Small intestine (tissue), 7 donors: Measurements from ENCODE around the gene SACS. TPM values are rescaled to one million over a fixed set of nuclear protein-coding genes. Genes with fewer than 3 reads are reported as not detected.

ENCODE experiments used
- DNase-seq, 2 donors: peaks; one replicate each; pipeline versions ENCODE4 v3.0.0 to v3.0.0-alpha.2; 2013
- FAIRE-seq: peaks from 2 replicates; lab custom pipeline; 2012; peaks lifted over from hg19 to GRCh38; lab: Jason Lieb, UNC
- H3K27ac ChIP-seq, 3 donors: one replicate each; pipeline ENCODE4 v1.5.1; 2013; ENCODE audit warnings: low read length in 2 of 3, mild to moderate bottlenecking in 2 of 3, control low read depth in 1 of 3, inconsistent platforms in 1 of 3, low read depth in 1 of 3, moderate library complexity in 1 of 3
- H3K27me3 ChIP-seq, 3 donors: one replicate each; pipeline ENCODE4 v1.6.1; 2013; ENCODE audit warnings: low read length in 3 of 3, inconsistent platforms in 1 of 3; ENCODE audit not compliant: control insufficient read depth in 3 of 3, insufficient read depth in 3 of 3
- H3K36me3 ChIP-seq, 3 donors: one replicate each; pipeline ENCODE4 v1.6.1; 2013; ENCODE audit warnings: low read length in 3 of 3, inconsistent platforms in 1 of 3, low read depth in 1 of 3, mild to moderate bottlenecking in 1 of 3, moderate library complexity in 1 of 3; ENCODE audit not compliant: control insufficient read depth in 3 of 3, insufficient read depth in 2 of 3
- H3K4me1 ChIP-seq, 3 donors: one replicate each; pipeline ENCODE4 v1.6.1; 2013; ENCODE audit warnings: low read length in 2 of 3, inconsistent platforms in 1 of 3, low read depth in 1 of 3, mild to moderate bottlenecking in 1 of 3, moderate library complexity in 1 of 3; ENCODE audit not compliant: control insufficient read depth in 3 of 3, insufficient read depth in 2 of 3
- H3K4me3 ChIP-seq, 3 donors: one replicate each; pipeline ENCODE4 v1.5.1; 2013; ENCODE audit warnings: low read length in 3 of 3, control low read depth in 1 of 3, inconsistent platforms in 1 of 3, low read depth in 1 of 3, mild to moderate bottlenecking in 1 of 3, moderate library complexity in 1 of 3
- H3K9me3 ChIP-seq, 2 donors: one replicate each; pipeline ENCODE4 v1.6.1; 2013; ENCODE audit warnings: low read depth in 1 of 2, low read length in 1 of 2; ENCODE audit not compliant: control insufficient read depth in 2 of 2, insufficient read depth in 1 of 2
- WGBS, 3 donors: extraction: QIAGEN DNeasy Blood & Tissue Kit; methylation state at CpG; one replicate each; pipeline ENCODE4 v1.1.7; 2013; 5-methylcytosine and 5-hydroxymethylcytosine counted together
- polyA plus RNA-seq, 4 donors: library from polyadenylated mRNA; stranded (reverse) in 3 of 4; unstranded in 1 of 4; fragments of 200-250 nt in 3 of 4; fragments of 120-200 nt in 1 of 4; gene quantifications; one replicate each; pipeline versions ENCODE4 v1.2.1 to v1.2.3, GENCODE V29; 2013
- donor health status: healthy with polysubstance abuse.
- donor health status: control.
- donor health status: control.
- donor health status: Bipolar disorder and iron deficiency.
- donor health status: healthy.

The SACS gene
- polyA plus RNA-seq, 4 donors: 0.67 to 2.7 (median 1.1) TPM

GRCh38 chr13:23461544-23461943 lies 28.0 kb upstream of the SACS start:
- H3K4me3 ChIP-seq: no peak overlapping the region
- DNase-seq: no peak
- H3K36me3 ChIP-seq: no peaks in the 10 kb centered on the region
- WGBS, 3 donors: 70 to 84% (median 75%) methylated on average over 3 of the region's 3 CpGs
- no peak overlapping the region for H3K27ac ChIP-seq
- FAIRE-seq: no peak
- peaks cover 0 to 4% (median 0%) of the 10 kb centered on the region in 3 donors for H3K4me1 ChIP-seq
- peaks cover 0 to 7% (median 0%) of the 10 kb centered on the region in 3 donors for H3K27me3 ChIP-seq
- H3K9me3 ChIP-seq: no peaks in the 10 kb centered on the region

- WGBS, 3 donors: 90 to 95% (median 91%) methylated on average over 5 of the region's 5 CpGs
- no peak overlapping the region for H3K4me3 ChIP-seq
- no peaks in the 10 kb centered on the region for H3K9me3 ChIP-seq
- peaks cover 0 to 2% (median 0%) of the 10 kb centered on the region in 3 donors for H3K4me1 ChIP-seq
- no peak for DNase-seq
- no peak for FAIRE-seq
- no peak overlapping the region for H3K27ac ChIP-seq
- H3K27me3 ChIP-seq: peaks cover 0 to 4% (median 0%) of the 10 kb centered on the region in 3 donors
- no peaks in the 10 kb centered on the region for H3K36me3 ChIP-seq
These were observed 27.4 kb upstream of the SACS start for GRCh38 chr13:23460921-23461320.

DNA sequence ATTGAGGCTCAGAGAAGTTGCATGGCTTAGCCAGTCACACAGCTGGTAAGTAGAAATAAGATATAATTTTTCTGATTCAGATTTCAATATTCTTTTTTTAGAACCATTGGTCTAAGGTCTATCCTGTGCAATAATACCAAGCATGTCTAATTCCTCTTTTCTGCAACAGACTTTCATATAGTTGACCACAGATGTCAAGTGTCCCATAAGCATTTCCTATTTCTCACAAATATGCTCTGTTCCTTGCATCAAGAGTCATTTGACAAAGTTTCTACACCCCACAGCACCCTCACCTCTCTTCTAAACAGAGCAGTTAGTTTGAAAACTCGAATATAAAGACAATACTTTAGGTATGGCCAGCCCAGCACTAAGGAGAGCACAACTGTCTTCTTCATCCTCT lies 26.8 kb upstream of the SACS start:
- no peak for FAIRE-seq
- H3K4me3 ChIP-seq: no peak overlapping the region
- H3K9me3 ChIP-seq: no peaks in the 10 kb centered on the region
- H3K27me3 ChIP-seq: no peaks in the 10 kb centered on the region
- H3K36me3 ChIP-seq: no peaks in the 10 kb centered on the region
- H3K4me1 ChIP-seq: no peaks in the 10 kb centered on the region
- no peak for DNase-seq
- 20 to 52% (median 23%) methylated on average over 1 of the region's 1 CpG for WGBS, 3 donors
- no peak overlapping the region for H3K27ac ChIP-seq

DNA sequence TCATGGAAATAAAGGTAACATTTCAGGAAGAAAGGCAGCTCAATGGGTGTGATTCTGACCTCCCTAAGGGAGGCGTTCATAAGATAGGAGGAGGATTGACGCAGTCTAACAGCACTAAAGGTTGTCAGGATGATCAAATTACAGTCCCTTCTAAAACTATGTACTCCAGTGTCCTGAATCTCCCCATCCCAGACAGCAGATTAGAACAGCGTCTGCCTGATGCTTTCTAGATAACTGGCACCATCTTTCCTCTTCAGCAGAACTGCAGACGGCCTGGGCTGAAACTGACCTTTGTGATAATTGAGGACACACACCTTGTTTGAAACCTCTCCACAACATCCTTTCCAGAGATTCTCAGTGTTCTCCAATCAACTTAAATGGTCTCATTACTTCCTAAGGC lies 25.5 kb upstream of the SACS start:
- H3K4me3 ChIP-seq: no peak overlapping the region
- DNase-seq (no peak), FAIRE-seq (no peak)
- H3K27me3 ChIP-seq: no peaks in the 10 kb centered on the region
- WGBS, 3 donors: 58 to 77% (median 63%) methylated on average over 4 of the region's 4 CpGs
- no peaks in the 10 kb centered on the region for H3K9me3 ChIP-seq
- H3K36me3 ChIP-seq: no peaks in the 10 kb centered on the region
- H3K27ac ChIP-seq: no peak overlapping the region
- H3K4me1 ChIP-seq: no peaks in the 10 kb centered on the region

DNA sequence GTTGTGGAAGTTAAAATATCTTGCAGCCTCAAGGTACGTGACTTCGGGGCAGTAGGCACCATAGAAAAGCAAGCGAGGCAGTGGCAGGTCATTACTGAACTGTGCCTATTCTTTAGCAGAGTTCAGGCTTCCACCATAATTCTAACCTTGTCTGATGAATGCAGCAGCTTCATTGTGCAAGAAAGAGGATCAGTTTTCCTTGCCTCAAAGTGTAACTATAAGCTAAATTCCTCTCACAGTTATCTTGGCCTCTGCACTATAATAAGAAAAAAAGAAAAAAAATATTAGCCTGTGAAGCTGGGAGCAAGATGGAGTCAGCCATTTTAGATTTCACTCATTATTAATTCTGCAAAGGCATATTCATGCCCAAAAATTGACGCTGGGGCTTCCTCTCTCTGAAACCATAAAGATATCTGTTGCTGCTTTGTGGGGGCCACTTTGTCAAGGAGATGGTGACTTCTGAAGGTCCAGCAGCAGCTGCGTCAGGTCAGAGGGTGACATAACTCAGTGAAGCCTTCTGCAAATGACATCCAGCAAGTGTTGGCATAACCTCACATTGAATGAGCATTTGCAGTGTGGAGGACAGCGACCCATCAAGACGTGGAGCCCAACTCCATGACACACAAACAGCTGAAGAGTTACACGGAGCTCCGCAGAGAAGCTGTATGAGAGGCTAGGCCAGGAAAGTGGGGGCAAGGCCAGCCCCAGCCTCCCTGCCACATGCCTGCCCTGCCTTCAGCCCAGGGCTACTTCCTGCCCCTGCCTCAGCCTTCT lies 23.1 kb upstream of the SACS start:
- no peaks in the 10 kb centered on the region for H3K36me3 ChIP-seq
- no peak overlapping the region for H3K27ac ChIP-seq
- no peak overlapping the region for H3K4me3 ChIP-seq
- 87 to 92% (median 91%) methylated on average over 9 of the region's 9 CpGs for WGBS, 3 donors
- no peaks in the 10 kb centered on the region for H3K4me1 ChIP-seq
- FAIRE-seq (no peak), DNase-seq (no peak)
- H3K27me3 ChIP-seq: no peaks in the 10 kb centered on the region
- no peaks in the 10 kb centered on the region for H3K9me3 ChIP-seq

DNA sequence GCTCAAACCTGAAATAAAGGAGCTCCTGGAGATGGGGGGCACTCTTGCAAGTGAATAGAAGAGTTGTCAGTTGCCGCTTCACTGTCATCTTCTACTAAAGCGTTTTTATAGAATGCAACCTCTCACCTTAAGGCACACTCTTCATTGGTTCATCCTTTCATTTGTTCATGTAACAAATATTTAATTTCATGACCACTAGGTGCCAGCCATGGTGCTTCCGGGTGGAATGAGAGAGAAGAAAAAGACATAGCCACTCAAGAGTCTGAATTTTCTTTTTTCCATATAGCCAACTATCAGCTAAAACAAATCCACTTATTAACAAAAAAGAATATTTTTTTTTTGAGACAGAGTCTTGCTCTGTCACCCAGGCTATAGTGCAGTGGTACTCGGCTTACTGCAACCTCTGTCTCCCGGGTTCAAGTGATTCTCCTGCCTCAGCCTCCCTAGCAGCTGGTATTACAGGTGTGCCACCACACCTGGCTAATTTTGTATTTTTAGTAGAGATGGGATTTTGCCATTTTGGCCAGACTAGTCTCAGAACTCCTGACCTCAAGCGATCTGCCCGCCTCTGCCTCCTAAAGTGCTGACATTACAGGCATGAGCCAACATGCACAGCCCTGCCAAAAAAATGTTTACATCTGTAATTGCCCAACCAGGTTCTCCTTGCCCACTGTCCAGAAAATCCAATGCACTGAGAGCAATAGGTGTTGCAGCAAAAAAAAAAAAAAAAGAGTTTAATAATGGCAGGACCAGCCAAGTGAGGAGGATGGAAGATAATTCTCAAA lies 22.1 kb upstream of the SACS start:
- DNase-seq: no peak
- no peak overlapping the region for H3K4me3 ChIP-seq
- peaks cover 0 to 3% (median 0%) of the 10 kb centered on the region in 3 donors for H3K27me3 ChIP-seq
- no peaks in the 10 kb centered on the region for H3K4me1 ChIP-seq
- FAIRE-seq: no peak
- no peaks in the 10 kb centered on the region for H3K36me3 ChIP-seq
- WGBS, 3 donors: 82 to 89% (median 88%) methylated on average over 7 of the region's 7 CpGs
- no peaks in the 10 kb centered on the region for H3K9me3 ChIP-seq
- H3K27ac ChIP-seq: no peak overlapping the region

DNA sequence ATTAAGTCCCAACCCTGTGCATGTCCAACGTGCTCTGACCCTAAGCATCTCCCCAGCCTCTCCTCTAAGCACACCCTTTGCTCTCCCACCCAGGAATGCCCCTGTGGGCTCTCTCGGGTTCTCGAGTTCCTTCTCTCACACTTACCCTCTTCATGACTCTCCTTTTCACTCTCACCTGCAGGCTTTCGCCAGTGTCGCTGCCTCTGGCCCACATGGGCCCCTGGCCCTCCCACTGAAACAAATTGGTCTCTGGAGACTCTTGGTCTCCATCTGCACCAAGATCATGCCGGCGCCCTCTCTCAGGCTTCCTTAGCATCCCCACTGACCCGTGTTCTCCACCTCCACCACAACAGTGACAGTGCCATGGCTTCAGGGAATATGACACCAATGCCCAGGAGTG lies 19.6 kb upstream of the SACS start:
- Histone ChIP-seq H3K4me3 (no peak overlapping the region), H3K4me1 (no peaks in the 10 kb centered on the region), H3K36me3 (no peaks in the 10 kb centered on the region), H3K9me3 (no peaks in the 10 kb centered on the region), H3K27me3 (peaks cover 0 to 3% (median 0%) of the 10 kb centered on the region in 3 donors), H3K27ac (no peak overlapping the region)
- WGBS, 3 donors: 71 to 81% (median 79%) methylated on average over 8 of the region's 8 CpGs
- FAIRE-seq (no peak), DNase-seq (no peak)

GRCh38 chr13:23450340-23451046 lies 17.0 kb upstream of the SACS start:
- Histone ChIP-seq H3K4me3 (no peak overlapping the region), H3K36me3 (no peaks in the 10 kb centered on the region), H3K4me1 (no peaks in the 10 kb centered on the region), H3K27ac (no peak overlapping the region), H3K27me3 (peaks cover 0 to 3% (median 0%) of the 10 kb centered on the region in 3 donors), H3K9me3 (no peaks in the 10 kb centered on the region)
- FAIRE-seq (no peak), DNase-seq (no peak)
- 14 to 43% (median 28%) methylated on average over 8 of the region's 8 CpGs for whole genome bisulfite sequencing, 3 donors
